Superior temporal gyrus (tissue), 1 donor: ENCODE results near the gene DRC7.

Experiments used
- DNase-seq: peaks from one replicate; pipeline ENCODE4 v3.0.0-alpha.2; 2016; ENCODE audit errors: extremely low spot score

The DRC7 gene

GRCh38 chr16:57690782-57691471 is 3.7 kb upstream of the DRC7 start:
- DNase-seq, result no peak

GRCh38 chr16:57692636-57693035 is 2.0 kb upstream of the DRC7 start:
- no peak for DNase-seq

GRCh38 chr16:57693550-57693949 is 1.1 kb upstream of the DRC7 start:
- no peak for DNase-seq

- DNase-seq, result no peak
Measured at GRCh38 chr16:57694231-57694724, 328 bp upstream of the DRC7 start.

- no peak for DNase-seq
Measured at GRCh38 chr16:57695680-57696069, 1.1 kb downstream of the DRC7 start.

- no peak for DNase-seq
Measured at GRCh38 chr16:57696240-57696639, 1.6 kb downstream of the DRC7 start.

GRCh38 chr16:57697896-57698537 is 3.4 kb downstream of the DRC7 start:
- no peak for DNase-seq

- no peak for DNase-seq
Measured at GRCh38 chr16:57698812-57699405, 4.3 kb downstream of the DRC7 start.

- DNase-seq, result no peak
Measured at GRCh38 chr16:57699481-57699880, 4.9 kb downstream of the DRC7 start.

GRCh38 chr16:57699899-57700298 is 5.3 kb downstream of the DRC7 start:
- DNase-seq, result no peak

GRCh38 chr16:57700781-57701551 is 6.4 kb downstream of the DRC7 start:
- no peak for DNase-seq

- no peak for DNase-seq
Measured at GRCh38 chr16:57701759-57702371, 7.3 kb downstream of the DRC7 start.

- no peak for DNase-seq
Measured at GRCh38 chr16:57703416-57704010, 8.9 kb downstream of the DRC7 start.

- no peak for DNase-seq
Measured at GRCh38 chr16:57704011-57704904, 9.7 kb downstream of the DRC7 start.

GRCh38 chr16:57704905-57705852 is 10.6 kb downstream of the DRC7 start:
- DNase-seq, result no peak

- DNase-seq, result no peak
Measured at GRCh38 chr16:57706717-57707116, 12.1 kb downstream of the DRC7 start.

- no peak for DNase-seq
Measured at GRCh38 chr16:57707331-57707730, 12.7 kb downstream of the DRC7 start.

- DNase-seq, result no peak
Measured at GRCh38 chr16:57708168-57708567, 13.6 kb downstream of the DRC7 start.

GRCh38 chr16:57709663-57710062 is 15.1 kb downstream of the DRC7 start:
- no peak for DNase-seq
